HG02798 (cell line): ENCODE data around the gene LRSAM1.

Experiments
- ATAC-seq: cut with Tn5 transposase; IDR thresholded peaks from one replicate; pipeline ENCODE4 v1.9.1; 2021; ENCODE audit warnings: mild to moderate bottlenecking; ENCODE audit not compliant: unreplicated experiment, poor library complexity

Gene LRSAM1

GRCh38 chr9:127450830-127451607 lies at the start of gene LRSAM1, which contains the start of gene RPL12:
LRSAM1 (plus strand) TSS chr9:127451510; CDS start chr9:127454528, 3,018 bp downstream.
RPL12 (minus strand) TSS chr9:127451406; CDS start chr9:127451317, 89 bp downstream.
- ATAC-seq, result peak; percentile 74

GRCh38 chr9:127402401-127403090 lies 48.8 kb upstream of the LRSAM1 start:
- ATAC-seq, result no peak

GRCh38 chr9:127403507-127404192 lies 47.7 kb upstream of the LRSAM1 start:
- ATAC-seq, result no peak

- ATAC-seq, result no peak
These were observed 46.7 kb upstream of the LRSAM1 start for GRCh38 chr9:127404631-127405030.

GRCh38 chr9:127405344-127406125 lies 45.8 kb upstream of the LRSAM1 start:
- no peak for ATAC-seq

- ATAC-seq, result no peak
These were observed 44.4 kb upstream of the LRSAM1 start for GRCh38 chr9:127406799-127407491.

- no peak for ATAC-seq
These were observed 43.8 kb upstream of the LRSAM1 start for GRCh38 chr9:127407492-127407843.

GRCh38 chr9:127411122-127411521 lies 40.2 kb upstream of the LRSAM1 start:
- ATAC-seq, result no peak

GRCh38 chr9:127415141-127415540 lies 36.2 kb upstream of the LRSAM1 start:
- ATAC-seq, result no peak

- ATAC-seq, result no peak
These were observed 35.7 kb upstream of the LRSAM1 start for GRCh38 chr9:127415657-127416056.

- ATAC-seq, result no peak
These were observed 33.9 kb upstream of the LRSAM1 start for GRCh38 chr9:127417131-127418036.

GRCh38 chr9:127418037-127418471 lies 33.3 kb upstream of the LRSAM1 start:
- ATAC-seq, result no peak

GRCh38 chr9:127419348-127419747 lies 32.0 kb upstream of the LRSAM1 start:
- no peak for ATAC-seq

GRCh38 chr9:127421057-127421456 lies 30.3 kb upstream of the LRSAM1 start:
- no peak for ATAC-seq

GRCh38 chr9:127422133-127422782 lies 29.1 kb upstream of the LRSAM1 start:
- no peak for ATAC-seq

- ATAC-seq, result no peak
These were observed 28.5 kb upstream of the LRSAM1 start for GRCh38 chr9:127422787-127423186.

- no peak for ATAC-seq
These were observed 27.8 kb upstream of the LRSAM1 start for GRCh38 chr9:127423476-127423933.
